Measurements from ENCODE around the gene TEDC2. TPM values are rescaled to one million over a fixed set of nuclear protein-coding genes. Genes with fewer than 3 reads are reported as not detected.

Gene TEDC2
- total RNA-seq, 1 experiment from 2014 or later: 45.4 TPM

DNA sequence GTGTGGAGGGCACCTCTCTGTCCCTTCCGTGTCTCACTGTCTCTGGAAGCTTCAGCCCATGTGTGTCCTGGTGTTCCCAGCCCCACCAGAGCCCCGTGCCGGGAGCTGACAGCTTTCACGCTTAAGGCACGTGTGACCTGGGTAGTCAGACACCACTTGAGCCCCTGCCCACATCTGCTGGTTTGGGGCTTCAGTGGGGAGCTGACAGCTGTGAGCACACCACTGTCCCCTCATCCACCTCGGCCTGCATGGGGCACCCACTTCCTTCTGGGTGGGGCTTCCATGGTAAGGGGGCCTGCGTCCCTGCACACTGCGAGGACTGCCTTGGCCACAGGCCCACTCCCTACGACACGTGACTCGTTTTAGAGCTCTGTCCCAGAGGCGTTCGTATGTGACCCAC lies 2.6 kb upstream of the TEDC2 start:
- no peak overlapping the region for H3K4me2 ChIP-seq (ENCODE audit: insufficient read depth, insufficient read length, low read length)
- H3K18ac ChIP-seq (ENCODE audit: insufficient read length, low read depth, low read length): no peak overlapping the region
- no CpG with 5 or more reads among the region's 13 CpGs for WGBS (ENCODE audit: extremely low coverage, insufficient read length, low lambda C conversion rate)
- no peaks in the 10 kb centered on the region for H3K27me3 ChIP-seq (ENCODE audit: insufficient read depth, low read length)
- Mint-ChIP-seq H3K4me3 (no peak overlapping the region), H3K36me3 (ENCODE audit: insufficient read depth in 1 of 3, low read depth in 3 of 3) (peaks cover 29 to 63% (median 60%) of the 10 kb centered on the region in 3 experiments), H3K9me3 (no peaks in the 10 kb centered on the region), H3K27me3 (ENCODE audit: low read depth) (no peaks in the 10 kb centered on the region), H3K27ac (peak overlapping the region in 1 of 3 experiments; percentile 91; a peak in 1 of 7 replicates), H3K4me1 (peaks cover 9 to 20% of the 10 kb centered on the region in 2 experiments)
- no peaks in the 10 kb centered on the region for H3K9me3 ChIP-seq (ENCODE audit: control insufficient read depth, low read depth, low read length)
- H2BK5ac ChIP-seq (ENCODE audit: insufficient read length, low read length): no peak overlapping the region
- H3K27ac ChIP-seq (ENCODE audit: insufficient read length, low read depth, low read length): no peak overlapping the region
- H3K79me2 ChIP-seq (ENCODE audit: insufficient read depth, low read length): 0 out of 2 replicates have a peak, but pooled peaks cover 2% of the 10 kb centered on the region
- H3K4ac ChIP-seq (ENCODE audit: low read depth, low read length): no peak overlapping the region
- H2BK120ac ChIP-seq (ENCODE audit: low read depth, low read length, poor library complexity, severe bottlenecking): no peak overlapping the region
- H3K79me1 ChIP-seq (ENCODE audit: insufficient read depth, low read depth, low read length, poor library complexity, severe bottlenecking): peaks cover 7% of the 10 kb centered on the region
- no peak overlapping the region for H3T11ph ChIP-seq (ENCODE audit: low read length)
- H2BK15ac ChIP-seq (ENCODE audit: low read depth, low read length): no peak overlapping the region
- H2BK20ac ChIP-seq (ENCODE audit: low read depth, low read length, poor library complexity, severe bottlenecking): no peak overlapping the region
- TF ChIP-seq CTCF (conservative IDR thresholded peaks at IDR 0.05): no peak
- H4K91ac ChIP-seq (ENCODE audit: insufficient read length, low read depth, low read length): no peak overlapping the region
- DNase-seq: no peak
- H4K8ac ChIP-seq (replicated peaks; ENCODE audit: insufficient read length, low read depth, low read length): no peak overlapping the region
- H3K56ac ChIP-seq (ENCODE audit: insufficient read length, low read depth, low read length): no peak overlapping the region
- H3K14ac ChIP-seq (ENCODE audit: insufficient read depth, low read length): no peak overlapping the region
- no peaks in the 10 kb centered on the region for H4K20me1 ChIP-seq (ENCODE audit: control insufficient read depth, insufficient read depth, insufficient read length)
- no peak overlapping the region for H4K5ac ChIP-seq (ENCODE audit: insufficient read length, low read depth, low read length)
- no peak overlapping the region for H2AFZ ChIP-seq (ENCODE audit: low read length)
- no peak overlapping the region for H3K9ac ChIP-seq (ENCODE audit: extremely low read depth, insufficient read length, low read length)
- no peak overlapping the region for H2BK12ac ChIP-seq (ENCODE audit: insufficient read length, low read depth, low read length)
- no peak overlapping the region for H3K23ac ChIP-seq (ENCODE audit: insufficient read length, low read depth, low read length)
- H3K4me1 ChIP-seq (ENCODE audit: insufficient read depth, low read length): peaks cover 2% of the 10 kb centered on the region; the same call in 1 of the 2 replicates
- no peak overlapping the region for H2AK5ac ChIP-seq (ENCODE audit: insufficient read length, low read length)
- peaks cover 11% of the 10 kb centered on the region for H3K23me2 ChIP-seq (ENCODE audit: insufficient read length, low read depth, low read length, poor library complexity, severe bottlenecking)

Data from H9 (cell line).